Stimulated activated CD4-positive, alpha-beta T cell treated with anti-CD3 and anti-CD28 coated beads, Interleukin-12 subunit alpha, Interleukin-12 subunit beta, amount 100 ng/mL, for 24 hours (primary cell): ENCODE results near the gene TSPAN9.

Experiments
- DNase-seq, 2 experiments: peaks; one replicate each; pipeline ENCODE4 v3.0.0-alpha.2; 2020; ENCODE audit warnings: low read depth in 2 of 2

The TSPAN9 gene

DNA sequence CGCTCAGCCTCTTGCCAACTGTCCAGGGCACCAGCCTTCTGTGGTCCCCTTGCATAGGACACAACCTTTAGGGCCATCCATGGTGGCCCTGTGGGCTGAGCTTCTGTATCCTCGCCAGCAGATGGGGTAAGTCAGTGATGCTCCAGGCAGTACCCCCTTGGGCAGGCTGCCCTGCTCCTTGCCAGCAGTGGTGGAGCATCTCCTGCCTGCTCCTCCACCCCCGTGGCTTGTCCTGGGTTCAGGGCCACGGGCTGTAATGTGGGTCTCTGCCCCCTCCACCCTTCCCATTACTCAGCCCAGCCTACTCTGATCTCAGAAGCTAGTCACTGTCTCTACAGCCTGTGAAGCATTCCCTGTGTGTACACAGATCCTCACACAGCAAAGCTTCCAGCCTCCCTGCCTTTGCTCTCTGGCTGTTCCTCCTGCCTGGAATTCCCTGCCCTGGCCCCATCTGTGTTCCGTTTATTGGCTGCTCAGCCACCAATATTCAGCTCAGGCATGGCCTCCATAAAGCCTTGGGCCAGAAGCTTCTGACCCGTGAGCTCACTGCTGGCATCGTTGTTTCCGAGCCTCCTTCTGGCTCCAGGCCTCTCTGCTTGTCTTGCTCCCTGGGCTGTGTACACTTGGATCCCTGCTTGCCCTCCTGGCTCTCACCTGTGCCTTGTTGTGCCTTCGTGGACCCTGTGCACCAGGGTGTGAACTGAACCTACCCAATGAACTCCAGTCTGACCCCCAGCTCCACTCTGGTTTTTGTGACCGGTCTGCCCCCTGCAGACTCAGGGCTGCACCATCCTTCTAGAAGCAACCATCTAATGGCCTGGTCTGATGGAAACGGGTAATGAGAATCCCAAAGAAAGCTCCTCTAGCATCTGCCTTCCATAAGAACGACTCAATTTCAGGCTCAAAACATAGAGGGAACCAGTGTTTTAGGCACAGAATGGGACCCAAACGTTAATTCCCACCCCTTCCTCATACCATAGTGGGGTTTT lies 236.8 kb downstream of the TSPAN9 start:
- no peak for DNase-seq

- no peak for DNase-seq
Measured at GRCh38 chr12:3315201-3315661, 238.1 kb downstream of the TSPAN9 start.

DNA sequence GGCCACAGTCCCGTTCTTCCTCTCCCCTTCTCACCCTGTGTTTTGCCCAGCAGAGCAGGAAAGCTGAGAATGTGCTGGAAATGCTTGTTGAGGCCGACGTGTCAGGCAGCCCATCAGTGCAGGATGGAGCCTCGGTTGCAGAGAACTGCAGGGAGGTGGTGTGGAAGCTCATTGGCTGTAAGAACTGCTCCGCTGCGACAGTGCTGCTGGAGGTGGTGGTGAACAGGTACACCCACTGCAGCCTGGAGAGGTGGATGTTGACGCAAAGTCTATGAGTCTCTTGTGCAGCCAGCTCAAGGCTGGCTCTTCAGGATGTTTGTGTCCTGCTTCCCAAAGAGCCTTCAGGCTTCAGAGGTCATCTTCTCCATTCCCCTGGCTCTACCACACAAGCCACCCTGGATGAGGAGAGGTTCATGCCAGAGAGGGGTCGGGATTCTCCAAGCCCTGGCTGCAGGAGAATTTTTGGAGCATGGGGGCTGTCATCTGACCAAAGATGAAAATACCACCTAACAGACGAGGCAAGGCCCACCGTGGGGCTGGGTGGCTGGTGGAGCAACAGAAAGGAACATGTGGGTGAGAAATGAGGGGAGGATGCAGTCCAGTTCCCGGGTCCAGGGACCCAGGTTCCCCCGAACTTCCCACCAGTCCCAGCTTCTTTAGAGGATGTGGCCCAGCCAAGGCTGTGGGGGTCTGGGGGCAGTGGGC lies 239.7 kb downstream of the TSPAN9 start:
- no peak for DNase-seq

GRCh38 chr12:3317481-3317815 lies 240.3 kb downstream of the TSPAN9 start:
- DNase-seq: no peak

DNA sequence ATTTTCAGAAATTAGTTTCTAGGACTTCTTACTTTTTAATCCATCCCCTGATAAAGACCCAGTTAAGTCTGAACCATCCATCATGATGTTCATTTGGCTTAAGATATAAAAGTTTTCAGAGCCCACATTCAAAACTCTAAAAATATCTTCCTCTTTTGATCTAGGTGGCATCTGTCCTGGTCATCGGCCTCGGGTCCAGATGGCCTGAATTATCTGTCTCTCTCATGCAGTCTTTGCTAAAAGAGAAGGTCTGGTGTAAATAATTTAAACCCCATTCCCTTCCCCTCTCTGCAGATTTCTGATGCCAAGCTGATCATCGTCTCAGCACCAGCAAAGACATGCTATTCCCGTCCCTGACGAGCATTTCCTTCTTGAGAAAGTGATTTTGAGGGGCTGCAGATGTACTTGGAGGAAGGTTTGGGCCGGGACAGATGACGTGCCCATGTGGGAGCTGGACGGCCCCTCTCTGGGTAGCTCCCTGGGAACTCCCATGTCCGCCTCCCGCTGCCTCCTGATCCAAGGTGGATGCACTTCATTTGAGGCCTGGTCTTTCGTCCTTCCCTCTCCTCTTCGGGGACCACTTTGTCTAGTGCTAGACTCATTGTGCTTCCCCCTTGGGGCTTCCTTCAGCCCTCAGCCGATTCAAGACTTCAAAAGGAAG lies 240.8 kb downstream of the TSPAN9 start:
- no peak for DNase-seq

DNA sequence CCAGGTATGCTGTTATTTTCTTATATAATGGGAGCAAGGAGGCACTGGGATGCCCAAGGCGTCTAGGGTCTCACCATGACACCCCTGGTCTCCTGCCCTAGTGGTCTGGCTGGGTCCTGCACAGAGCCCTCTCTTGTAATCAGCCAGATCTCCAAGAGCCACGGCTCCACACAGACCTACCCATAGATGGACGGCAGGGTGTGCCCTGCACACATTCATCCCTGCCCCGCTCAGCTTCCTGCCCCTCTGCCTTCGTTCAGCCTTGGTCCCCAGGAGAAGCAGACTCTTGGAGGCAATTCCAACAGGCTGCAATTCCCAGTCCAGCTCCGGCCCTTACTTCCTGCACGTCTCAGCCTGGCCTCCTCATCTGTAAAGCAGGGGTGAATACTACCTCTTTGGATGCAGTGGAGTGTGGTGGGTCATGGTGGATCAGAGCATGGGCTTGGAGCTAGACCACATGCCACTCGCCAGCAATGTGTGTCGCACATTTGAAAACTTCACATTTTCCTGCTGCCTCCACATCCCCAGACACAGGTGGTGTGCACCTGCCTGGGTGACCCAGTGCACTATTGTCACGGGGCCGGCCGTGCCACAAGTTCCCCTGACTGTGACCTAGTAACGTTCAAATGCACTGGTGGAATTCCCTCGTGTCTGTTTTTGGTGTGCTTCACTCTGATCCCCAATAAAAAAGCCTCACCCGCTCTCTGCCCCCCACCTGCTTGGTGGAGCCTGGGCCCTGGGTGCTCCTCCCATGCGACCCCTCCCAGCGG lies 242.7 kb downstream of the TSPAN9 start:
- DNase-seq: no peak

GRCh38 chr12:3320881-3321509 lies 243.8 kb downstream of the TSPAN9 start:
- no peak for DNase-seq

- DNase-seq: no peak
Measured at GRCh38 chr12:3321881-3322280, 244.7 kb downstream of the TSPAN9 start.

DNA sequence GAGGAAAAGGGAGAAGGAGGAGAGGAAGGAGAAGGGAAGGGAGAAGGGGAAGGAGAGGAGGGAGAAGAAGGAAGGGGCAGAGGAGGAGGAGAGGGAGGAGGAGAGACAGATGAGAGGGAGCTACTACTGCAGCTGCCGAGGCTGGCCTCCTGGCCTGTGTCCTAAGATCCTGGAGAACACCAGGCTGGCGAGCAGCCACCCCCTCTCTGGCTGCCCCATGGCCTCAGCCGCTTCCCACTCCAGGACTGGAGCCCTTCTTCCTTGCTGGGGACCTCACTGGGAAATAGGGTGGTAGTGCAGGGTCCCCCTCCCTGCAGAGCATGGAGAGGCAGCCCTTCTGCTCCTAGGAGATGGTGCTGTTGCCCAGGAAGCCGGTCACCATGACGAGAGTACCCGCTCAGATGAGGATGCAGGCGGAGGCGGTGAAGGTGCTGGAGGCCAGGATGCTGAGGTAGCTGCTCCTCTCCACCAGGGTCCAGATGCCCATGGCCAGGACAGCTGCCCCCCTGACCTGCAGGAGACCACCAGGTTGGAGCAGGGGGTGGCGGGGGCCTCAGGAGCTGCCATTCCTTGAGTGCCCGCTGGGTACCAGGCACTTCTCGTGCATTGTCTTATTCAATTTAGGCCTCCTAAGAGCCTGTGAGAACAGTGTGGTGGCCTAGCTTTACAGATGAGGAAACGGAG lies 246.0 kb downstream of the TSPAN9 start:
- DNase-seq: no peak

DNA sequence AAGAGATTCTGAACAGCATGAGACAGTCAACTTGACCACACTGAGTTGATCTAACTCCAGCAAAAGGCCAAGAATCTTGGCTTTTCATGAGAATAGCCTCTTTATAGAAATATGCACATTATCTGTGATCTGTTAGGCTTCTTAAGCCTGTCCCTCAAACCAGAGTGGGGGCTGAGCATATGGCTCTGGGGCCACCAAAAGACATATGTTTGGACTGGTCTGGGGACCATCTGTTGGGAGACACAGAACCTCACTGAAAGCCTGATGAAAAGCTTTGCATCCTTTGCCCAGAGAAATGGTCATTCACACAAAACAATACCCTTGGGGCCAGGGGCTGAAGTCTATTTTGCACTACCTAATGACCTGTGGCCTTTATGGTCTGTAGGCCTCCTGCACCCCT lies 248.6 kb downstream of the TSPAN9 start:
- DNase-seq: no peak

DNA sequence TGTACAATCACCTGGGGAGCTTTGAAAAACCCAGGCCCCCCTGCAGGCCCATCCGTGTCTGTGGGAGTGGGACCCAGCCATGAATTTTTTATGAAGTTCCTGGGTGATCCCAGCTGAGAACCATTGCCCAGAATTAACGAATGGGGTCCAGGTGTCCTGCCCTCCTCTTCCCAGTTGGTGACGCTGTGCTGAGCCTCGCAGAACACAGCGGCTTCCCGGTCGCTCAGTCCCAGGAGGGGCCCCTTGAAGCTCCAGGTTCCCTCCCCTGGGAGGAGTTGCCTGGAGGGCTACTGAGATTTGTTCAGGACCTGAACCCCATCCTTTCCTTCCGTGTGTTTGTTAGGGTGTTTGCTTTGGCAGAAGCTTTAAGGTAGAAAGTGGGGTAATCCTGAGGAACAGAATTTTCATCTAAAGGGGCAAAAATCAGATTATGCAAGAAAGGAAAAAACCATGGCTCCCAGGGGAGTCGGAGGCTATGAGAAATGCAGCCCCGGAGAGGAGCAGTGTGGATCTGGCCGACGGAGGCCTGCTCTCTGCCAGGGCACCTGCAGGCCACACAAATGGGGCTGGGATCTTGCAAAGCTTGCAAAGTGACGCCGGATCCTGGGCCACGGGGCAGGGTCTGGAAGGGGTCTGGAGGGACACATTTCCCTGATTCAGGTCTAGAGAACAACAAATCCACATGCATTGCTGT lies 249.1 kb downstream of the TSPAN9 start:
- DNase-seq: no peak

- DNase-seq: no peak
Measured at GRCh38 chr12:3326850-3327780, 249.9 kb downstream of the TSPAN9 start.

GRCh38 chr12:3328081-3328480 lies 250.9 kb downstream of the TSPAN9 start:
- DNase-seq: no peak

DNA sequence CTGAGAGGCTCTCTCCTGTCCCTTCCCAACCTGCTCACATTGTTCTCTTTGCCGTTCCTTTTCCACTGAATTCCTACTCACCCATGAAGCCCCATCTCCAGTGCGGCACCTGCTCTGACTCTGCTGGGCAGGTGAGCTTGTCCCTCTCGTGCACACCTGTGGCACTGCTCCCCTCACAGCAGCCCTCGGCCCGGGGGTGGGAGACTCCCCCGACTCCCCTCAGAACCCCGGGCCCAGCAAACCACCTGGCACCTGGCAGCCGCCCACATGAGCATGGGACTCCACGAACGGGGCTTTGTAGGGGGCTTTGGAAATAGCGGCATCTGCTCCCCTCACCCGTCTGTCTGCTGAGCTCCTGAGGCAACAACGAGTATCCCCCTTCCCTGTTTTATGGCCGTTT lies 251.4 kb downstream of the TSPAN9 start:
- DNase-seq: no peak

DNA sequence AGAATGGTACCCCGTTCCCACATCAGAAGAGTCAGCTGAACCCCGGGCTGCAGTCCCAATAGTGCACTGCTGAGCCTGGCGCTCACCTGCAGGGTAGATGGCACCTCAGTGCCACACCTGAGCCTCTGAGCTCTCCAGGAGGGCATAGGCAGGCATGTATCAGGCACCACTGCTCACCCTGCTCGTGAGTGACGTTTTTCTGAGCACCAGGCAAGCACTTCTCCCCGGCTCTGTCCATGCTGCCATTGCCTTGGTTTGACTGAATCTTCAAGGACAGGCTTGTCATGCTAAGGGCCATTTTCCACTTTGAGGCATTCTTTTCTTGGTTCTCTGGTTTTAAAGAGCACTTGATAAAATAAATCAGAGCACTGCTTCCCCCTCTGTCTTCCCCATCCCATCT lies 252.2 kb downstream of the TSPAN9 start:
- no peak for DNase-seq

DNA sequence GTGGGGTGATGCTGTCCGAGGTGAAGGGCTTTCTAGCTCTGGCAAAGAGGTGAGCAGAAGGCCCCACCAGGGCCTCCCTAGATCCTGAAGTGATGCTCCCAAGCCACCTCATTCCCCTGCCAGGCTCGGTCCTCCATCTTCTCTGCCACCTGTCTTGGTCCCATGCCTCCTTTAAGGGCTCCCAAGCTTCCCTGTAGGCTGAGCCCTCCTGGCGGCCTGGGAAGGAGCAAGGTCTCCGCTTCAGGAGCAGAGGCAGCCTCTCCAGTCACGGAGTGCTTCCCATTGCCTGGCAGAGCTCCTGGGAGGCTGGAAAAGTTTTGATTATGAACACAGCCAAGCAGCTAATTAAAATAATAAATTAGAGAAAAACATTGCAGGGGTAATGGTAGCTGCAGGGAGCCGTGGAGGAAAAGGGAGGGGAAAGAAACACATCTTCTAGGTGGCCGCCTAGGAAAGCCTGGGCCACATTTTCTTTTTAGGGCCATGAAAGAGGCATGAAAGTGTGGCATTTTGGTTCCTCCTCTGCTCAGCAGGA lies 253.9 kb downstream of the TSPAN9 start:
- DNase-seq: no peak

DNA sequence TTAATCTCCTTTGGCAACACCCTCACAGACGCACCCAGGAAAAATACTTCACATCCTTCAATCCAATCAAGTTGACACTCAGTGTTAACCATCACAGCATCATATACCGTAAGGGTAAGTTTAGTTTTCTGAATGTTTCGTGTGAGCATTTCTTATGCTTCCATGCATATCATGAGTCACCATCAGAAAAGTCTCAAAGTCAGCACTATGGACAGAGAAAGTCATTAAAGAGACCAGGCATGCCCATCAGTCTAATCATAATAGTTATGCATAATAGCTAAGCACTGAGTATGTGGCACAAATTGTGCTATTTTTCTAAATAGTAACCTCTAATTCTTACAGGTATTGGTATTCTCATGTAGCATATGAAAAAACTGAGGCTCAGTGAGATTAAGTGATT lies 255.0 kb downstream of the TSPAN9 start:
- DNase-seq: no peak

GRCh38 chr12:3333583-3333982 lies 256.4 kb downstream of the TSPAN9 start:
- no peak for DNase-seq

DNA sequence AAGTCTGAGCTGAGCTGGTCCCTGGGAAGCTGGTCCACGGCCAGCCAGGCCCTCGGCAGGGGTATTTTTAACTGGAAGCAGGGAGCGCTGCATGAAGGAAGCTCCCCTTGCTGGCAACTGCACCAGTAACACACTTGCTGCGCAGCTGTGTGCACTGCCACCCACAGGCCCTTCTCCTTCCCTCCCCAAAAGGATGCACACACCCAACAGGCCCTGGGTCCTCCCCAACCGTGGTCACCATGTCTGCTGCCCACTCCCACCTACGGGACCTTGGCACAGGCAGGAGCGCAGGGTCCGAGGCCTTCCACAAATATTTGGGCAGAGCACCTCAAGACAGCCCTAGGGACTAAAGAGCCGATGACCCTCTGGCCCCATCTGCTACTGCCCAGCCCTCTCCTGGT lies 256.8 kb downstream of the TSPAN9 start:
- DNase-seq: no peak
